Subcutaneous adipose tissue (tissue), 4 donors: ENCODE results near the gene RBM47. TPM values are rescaled to one million over a fixed set of nuclear protein-coding genes. Genes with fewer than 3 reads are reported as not detected.

Experiments
- total RNA-seq, 4 donors: library from RNA; depleted of rRNA; stranded (reverse); fragments of >200 nt; gene quantifications; one replicate each; pipeline ENCODE4 v1.1.0, GENCODE V29; 2016
- TF ChIP-seq, protein P1 (sequence below): fragments of 450-650 bp; IDR thresholded peaks from one replicate; pipeline ENCODE4 v1.5.1; 2016; ENCODE audit warnings: low read depth, mild to moderate bottlenecking, control low read depth, antibody characterized with exemption, moderate library complexity

RBM47 gene
- total RNA-seq, 4 donors from 2014 or later, result 29.4 to 84.3 (median 54.7) TPM

DNA sequence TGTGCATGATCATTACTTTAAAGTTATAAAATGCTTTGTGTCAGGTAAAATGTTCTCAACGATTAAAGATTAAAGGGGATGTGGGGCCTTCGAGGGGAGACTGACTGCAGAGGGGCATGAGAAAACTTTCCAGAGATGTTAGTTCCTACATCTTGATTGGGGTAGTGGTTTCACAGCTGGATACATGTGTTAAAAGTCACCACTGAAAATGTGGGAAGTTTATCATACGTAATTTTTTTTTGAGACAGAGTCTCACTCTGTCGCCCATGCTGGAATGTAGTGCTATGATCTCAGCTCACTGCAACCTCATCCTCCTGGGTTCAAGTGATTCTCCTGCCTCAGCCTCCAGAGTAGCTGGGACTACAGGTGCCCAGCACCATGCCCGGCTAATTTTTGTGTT, 79.5 kb downstream of the RBM47 start:
- TF ChIP-seq, protein P1, sequence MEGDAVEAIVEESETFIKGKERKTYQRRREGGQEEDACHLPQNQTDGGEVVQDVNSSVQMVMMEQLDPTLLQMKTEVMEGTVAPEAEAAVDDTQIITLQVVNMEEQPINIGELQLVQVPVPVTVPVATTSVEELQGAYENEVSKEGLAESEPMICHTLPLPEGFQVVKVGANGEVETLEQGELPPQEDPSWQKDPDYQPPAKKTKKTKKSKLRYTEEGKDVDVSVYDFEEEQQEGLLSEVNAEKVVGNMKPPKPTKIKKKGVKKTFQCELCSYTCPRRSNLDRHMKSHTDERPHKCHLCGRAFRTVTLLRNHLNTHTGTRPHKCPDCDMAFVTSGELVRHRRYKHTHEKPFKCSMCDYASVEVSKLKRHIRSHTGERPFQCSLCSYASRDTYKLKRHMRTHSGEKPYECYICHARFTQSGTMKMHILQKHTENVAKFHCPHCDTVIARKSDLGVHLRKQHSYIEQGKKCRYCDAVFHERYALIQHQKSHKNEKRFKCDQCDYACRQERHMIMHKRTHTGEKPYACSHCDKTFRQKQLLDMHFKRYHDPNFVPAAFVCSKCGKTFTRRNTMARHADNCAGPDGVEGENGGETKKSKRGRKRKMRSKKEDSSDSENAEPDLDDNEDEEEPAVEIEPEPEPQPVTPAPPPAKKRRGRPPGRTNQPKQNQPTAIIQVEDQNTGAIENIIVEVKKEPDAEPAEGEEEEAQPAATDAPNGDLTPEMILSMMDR, result no peak

GRCh38 chr4:40548256-40548655, 81.4 kb downstream of the RBM47 start:
- TF ChIP-seq, protein P1, result no peak

GRCh38 chr4:40547789-40548132, 81.9 kb downstream of the RBM47 start:
- TF ChIP-seq, protein P1, result no peak

- TF ChIP-seq, protein P1, result no peak
Measured at GRCh38 chr4:40546969-40547788, 82.5 kb downstream of the RBM47 start.

DNA sequence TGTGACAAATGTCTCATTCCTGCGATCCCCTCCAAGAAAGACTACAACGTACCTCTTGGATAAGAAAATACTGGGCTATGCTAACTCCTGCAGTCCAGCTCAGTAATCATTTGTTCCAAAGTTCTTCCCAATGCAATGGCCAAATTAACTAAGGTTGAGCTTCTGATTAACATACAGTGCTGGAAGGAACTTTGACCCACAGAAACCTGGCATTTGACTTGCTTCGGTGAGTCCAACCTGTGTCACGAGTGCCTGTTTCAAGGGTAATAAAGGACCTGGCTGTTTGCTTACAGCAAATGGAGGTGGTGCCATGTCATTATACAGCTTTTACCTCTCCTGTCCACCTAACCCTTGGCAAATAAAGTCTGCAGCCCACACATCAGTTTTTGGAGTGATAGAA, 83.2 kb downstream of the RBM47 start:
- TF ChIP-seq, protein P1, result no peak

GRCh38 chr4:40544221-40544620, 85.4 kb downstream of the RBM47 start:
- TF ChIP-seq, protein P1, result no peak

GRCh38 chr4:40540800-40541199, 88.9 kb downstream of the RBM47 start:
- TF ChIP-seq, protein P1, result no peak
